Endothelial cell of umbilical vein (primary cell): ENCODE results near the gene VCL. TPM values are rescaled to one million over a fixed set of nuclear protein-coding genes. Genes with fewer than 3 reads are reported as not detected.

ENCODE experiments used
- BruUV-seq: library from RNA; stranded (reverse); fragments of 400-500 nt; replicated peaks from 2 replicates; lab custom pipeline; 2021; lab: Mats Ljungman, UMichigan
- CTCF ChIA-PET: fragments of 300-600, 350-600 bp; sonication (Branson Sonifier 250); formaldehyde crosslinking; loops from one replicate; lab custom pipeline; 2021; ENCODE audit warnings: antibody characterized with exemption, inconsistent platforms; lab: Charles Lee
- POLR2A ChIA-PET: fragments of 300-600, 350-600 bp; sonication (Branson Sonifier 250); formaldehyde crosslinking; loops from one replicate; lab custom pipeline; 2021; ENCODE audit warnings: antibody characterized with exemption, inconsistent platforms; lab: Charles Lee
- DNase-seq: peaks from one replicate; pipeline ENCODE4 v3.0.0-alpha.2; 2011; ENCODE audit warnings: low read depth, low spot score
- FAIRE-seq: peaks from 2 replicates; lab custom pipeline; 2011; peaks lifted over from hg19 to GRCh38; lab: Jason Lieb, UNC
- H2AFZ ChIP-seq: 2 replicates; pipeline ENCODE4 v1.6.0; 2012; ENCODE audit warnings: low read depth, low read length, control low read depth, inconsistent platforms
- H3K27ac ChIP-seq: 2 replicates; pipeline ENCODE4 v1.5.1; 2011; ENCODE audit warnings: low read depth, mild to moderate bottlenecking, control low read depth, low read length, moderate library complexity; ENCODE audit not compliant: insufficient read depth
- H3K27me3 ChIP-seq, 2 experiments: 2 replicates each; pipeline versions ENCODE4 v1.6.0 to v1.6.1; 2011; ENCODE audit warnings: low read length in 2 of 2, mixed read lengths in 1 of 2; ENCODE audit not compliant: control insufficient read depth in 2 of 2, insufficient read depth in 2 of 2
- H3K36me3 ChIP-seq, 2 experiments: 2 replicates in 1 of 2; 3 replicates in 1 of 2; pipeline ENCODE4 v1.5.1; 2011; ENCODE audit warnings: low read length in 2 of 2, mild to moderate bottlenecking in 1 of 2, moderate library complexity in 1 of 2; ENCODE audit not compliant: control insufficient read depth in 2 of 2, insufficient read depth in 2 of 2; ENCODE audit errors: extremely low read depth in 1 of 2
- H3K4me1 ChIP-seq: 3 replicates; pipeline ENCODE4 v1.5.1; 2011; ENCODE audit warnings: mild to moderate bottlenecking, low read length; ENCODE audit not compliant: control insufficient read depth, insufficient read depth; ENCODE audit errors: extremely low read depth
- H3K4me2 ChIP-seq: 2 replicates; pipeline ENCODE4 v1.6.1; 2011; ENCODE audit warnings: low read length, control low read depth, mixed read lengths; ENCODE audit not compliant: insufficient read depth
- H3K4me3 ChIP-seq, 3 experiments: fragments of 200-600 bp in 1 of 3; sonication (generic), shearing (Covaris generic) in 1 of 3; replicated peaks in 1 of 3; 2 replicates each; pipeline ENCODE4 v1.5.1; 2011 to 2016; ENCODE audit warnings: control low read depth in 3 of 3, low read length in 3 of 3, mild to moderate bottlenecking in 2 of 3, inconsistent platforms in 1 of 3, low read depth in 1 of 3, moderate library complexity in 1 of 3; ENCODE audit not compliant: insufficient read depth in 1 of 3
- H3K79me2 ChIP-seq: 2 replicates; pipeline ENCODE4 v1.6.0; 2012; ENCODE audit warnings: low read length, inconsistent platforms; ENCODE audit not compliant: control insufficient read depth, insufficient read depth
- H3K9ac ChIP-seq: replicated peaks from 2 replicates; pipeline ENCODE3; 2011; ENCODE audit warnings: low read length, control low read depth; ENCODE audit not compliant: insufficient read depth; ENCODE audit errors: extremely low read depth
- H3K9me1 ChIP-seq: replicated peaks from 3 replicates; pipeline ENCODE4 v1.6.0; 2011; ENCODE audit warnings: mild to moderate bottlenecking, low read length; ENCODE audit not compliant: control insufficient read depth, insufficient read depth; ENCODE audit errors: extremely low read depth
- H3K9me3 ChIP-seq: replicated peaks from 2 replicates; pipeline ENCODE4 v1.5.1; 2012; ENCODE audit warnings: low read length, inconsistent platforms; ENCODE audit not compliant: control insufficient read depth, insufficient read depth
- H4K20me1 ChIP-seq: replicated peaks from 2 replicates; pipeline ENCODE3; 2011; ENCODE audit warnings: mild to moderate bottlenecking, low read length; ENCODE audit not compliant: control insufficient read depth, insufficient read depth; ENCODE audit errors: extremely low read depth
- EZH2 ChIP-seq: IDR thresholded peaks from 2 replicates; pipeline ENCODE4 v1.6.1; 2012; ENCODE audit warnings: borderline replicate concordance, low read depth, mild to moderate bottlenecking, moderate library complexity, low read length, inconsistent platforms; ENCODE audit not compliant: severe bottlenecking
- MYC ChIP-seq: IDR thresholded peaks from one replicate; pipeline ENCODE4 v1.6.1; 2011; ENCODE audit warnings: mild to moderate bottlenecking, low read depth, low read length
- POLR2A ChIP-seq: IDR thresholded peaks from 2 replicates; pipeline ENCODE4 v1.6.1; 2012; ENCODE audit warnings: low read depth, mild to moderate bottlenecking, control low read depth, low read length
- POLR2AphosphoS5 ChIP-seq: IDR thresholded peaks from 2 replicates; pipeline ENCODE4 v1.6.1; 2012; ENCODE audit warnings: low read depth, mild to moderate bottlenecking, control low read depth, low read length, moderate library complexity; ENCODE audit not compliant: insufficient read depth
- dilution Hi-C: fragments of 300-500 bp; cut with MboI; formaldehyde crosslinking; loops from one replicate; pipeline ENCODE4 v1.15.0; 2019; ENCODE audit warnings: low sequenced_read_pairs; ENCODE audit not compliant: extremely low pct_ligation_motif_present
- intact Hi-C: fragments of 100-400 bp; cut with micrococcal nuclease; formaldehyde crosslinking; loops from one replicate; pipeline ENCODE4 v1.10.0; 2022
- polyA plus RNA-seq, 4 experiments: library from polyadenylated mRNA; depleted of rRNA in 3 of 4; stranded (reverse) in 3 of 4; unstranded in 1 of 4; fragments of >200 nt; gene quantifications; 2 replicates each; pipeline versions ENCODE4 v1.2.1 to v1.2.3, GENCODE V29; 2011 to 2012; ENCODE audit warnings: missing spikeins in 1 of 4
- total RNA-seq: library from RNA; stranded (reverse); gene quantifications from 2 replicates; pipeline ENCODE4 v1.2.3, GENCODE V29; 2021
- TF ChIP-seq, protein P1 (sequence below), 2 donors: IDR thresholded peaks; 1 replicate in 1 of 2; 2 replicates in 1 of 2; pipeline ENCODE4 v1.5.1; 2011; ENCODE audit warnings: low read length in 2 of 2, mild to moderate bottlenecking in 2 of 2, moderate library complexity in 2 of 2, control low read depth in 1 of 2, inconsistent platforms in 1 of 2, low read depth in 1 of 2; ENCODE audit not compliant: insufficient read depth in 1 of 2; ENCODE audit errors: extremely low read depth in 1 of 2
- TF ChIP-seq, protein P2 (sequence below): IDR thresholded peaks from 2 replicates; pipeline ENCODE4 v1.6.1; 2011; ENCODE audit not compliant: insufficient read depth, insufficient read length

The VCL gene
- total and polyA plus RNA-seq, 2 donors (not counting 3 experiments of a cell fraction or from before 2014, with no cell fraction given) = 95.4 to 231 TPM

DNA sequence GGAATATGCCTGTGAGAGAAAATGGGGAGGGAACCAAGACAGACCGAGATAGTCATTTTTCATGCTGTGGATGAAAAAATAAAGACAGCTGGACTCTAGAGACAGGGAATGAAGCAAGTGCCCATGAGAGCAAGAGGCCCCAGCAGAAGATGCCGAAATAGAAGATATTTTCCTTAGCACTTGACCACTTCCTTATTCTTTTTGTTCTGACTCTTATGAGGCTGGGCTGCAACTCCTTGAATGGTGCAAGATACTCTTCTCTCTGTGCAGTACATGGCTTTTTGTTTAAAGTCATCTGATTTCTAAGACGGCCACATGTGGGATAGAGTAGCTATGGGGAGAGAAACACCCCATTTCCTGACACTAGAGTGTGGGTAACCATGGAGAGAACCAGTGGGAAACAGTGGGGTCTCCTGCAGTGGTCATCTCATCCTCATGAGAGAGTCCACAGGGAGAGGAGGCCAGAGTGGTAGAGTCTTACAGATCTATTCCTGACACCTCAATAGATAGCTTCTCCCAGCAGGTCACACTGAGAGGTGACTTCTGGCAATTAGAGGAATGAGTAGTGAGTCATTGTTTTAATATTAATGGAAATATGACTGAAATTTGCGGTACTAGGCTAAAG, 18.0 kb upstream of the VCL start:
- H3K9ac ChIP-seq = no peak overlapping the region
- no peak overlapping the region for H2AFZ ChIP-seq
- H3K9me3 ChIP-seq = no peaks in the 10 kb centered on the region
- H3K9me1 ChIP-seq = no peaks in the 10 kb centered on the region
- peaks cover 0 to 2% of the 10 kb centered on the region in 2 experiments for H3K27me3 ChIP-seq
- no peak overlapping the region for H3K4me2 ChIP-seq
- H4K20me1 ChIP-seq = no peaks in the 10 kb centered on the region
- H3K4me3 ChIP-seq = no peak overlapping the region
- ChIA-PET POLR2A (no interaction called here), CTCF (interaction anchor here (1.5 to 1.9 kb wide), 2 partner anchors 13 to 14 kb away, joined by 4 to 5 read pairs; no protein-coding TSS in a partner anchor)
- dilution Hi-C loops (no loop called here), intact Hi-C loops (no loop called here)
- no peaks in the 10 kb centered on the region for H3K4me1 ChIP-seq
- H3K27ac ChIP-seq = no peak overlapping the region
- FAIRE-seq (no peak), DNase-seq (no peak)
- H3K79me2 ChIP-seq = no peaks in the 10 kb centered on the region
- no peaks in the 10 kb centered on the region for H3K36me3 ChIP-seq
- TF ChIP-seq POLR2AphosphoS5 = no peak
- TF ChIP-seq, protein P1, sequence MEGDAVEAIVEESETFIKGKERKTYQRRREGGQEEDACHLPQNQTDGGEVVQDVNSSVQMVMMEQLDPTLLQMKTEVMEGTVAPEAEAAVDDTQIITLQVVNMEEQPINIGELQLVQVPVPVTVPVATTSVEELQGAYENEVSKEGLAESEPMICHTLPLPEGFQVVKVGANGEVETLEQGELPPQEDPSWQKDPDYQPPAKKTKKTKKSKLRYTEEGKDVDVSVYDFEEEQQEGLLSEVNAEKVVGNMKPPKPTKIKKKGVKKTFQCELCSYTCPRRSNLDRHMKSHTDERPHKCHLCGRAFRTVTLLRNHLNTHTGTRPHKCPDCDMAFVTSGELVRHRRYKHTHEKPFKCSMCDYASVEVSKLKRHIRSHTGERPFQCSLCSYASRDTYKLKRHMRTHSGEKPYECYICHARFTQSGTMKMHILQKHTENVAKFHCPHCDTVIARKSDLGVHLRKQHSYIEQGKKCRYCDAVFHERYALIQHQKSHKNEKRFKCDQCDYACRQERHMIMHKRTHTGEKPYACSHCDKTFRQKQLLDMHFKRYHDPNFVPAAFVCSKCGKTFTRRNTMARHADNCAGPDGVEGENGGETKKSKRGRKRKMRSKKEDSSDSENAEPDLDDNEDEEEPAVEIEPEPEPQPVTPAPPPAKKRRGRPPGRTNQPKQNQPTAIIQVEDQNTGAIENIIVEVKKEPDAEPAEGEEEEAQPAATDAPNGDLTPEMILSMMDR (IDR thresholded peaks at IDR 0.05; ENCODE audit: extremely low read depth in 1 of 2, insufficient read depth in 1 of 2, low read depth in 1 of 2, low read length in 2 of 2) = no peak
- TF ChIP-seq EZH2 = no peak
- no peak for TF ChIP-seq POLR2A
- TF ChIP-seq, protein P2, sequence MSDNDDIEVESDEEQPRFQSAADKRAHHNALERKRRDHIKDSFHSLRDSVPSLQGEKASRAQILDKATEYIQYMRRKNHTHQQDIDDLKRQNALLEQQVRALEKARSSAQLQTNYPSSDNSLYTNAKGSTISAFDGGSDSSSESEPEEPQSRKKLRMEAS = no peak
- TF ChIP-seq MYC = no peak
- no TSS peak for BruUV-seq
